Neutrophil (primary cell): ENCODE results near the gene CDC40.
"Not testable (repeated sequence)": the region's sequence is repeated elsewhere in the genome, so short reads cannot be mapped to it uniquely, and the experiment has no call there.

Experiments used
- H3K27ac ChIP-seq: fragments of 200-600 bp; sonication (generic); 2 replicates; pipeline ENCODE4 v1.5.1; 2016; ENCODE audit warnings: mild to moderate bottlenecking, moderate library complexity
- H3K27me3 ChIP-seq: fragments of 200-600 bp; sonication (generic); 2 replicates; pipeline ENCODE4 v1.6.0; 2016; ENCODE audit warnings: mild to moderate bottlenecking
- H3K36me3 ChIP-seq: fragments of 200-600 bp; sonication (generic); 2 replicates; pipeline ENCODE4 v1.5.1; 2017
- H3K4me1 ChIP-seq, 2 experiments: fragments of 200-600 bp in 1 of 2; sonication (generic) in 1 of 2; 1 replicate in 1 of 2; 2 replicates in 1 of 2; pipeline versions ENCODE4 v1.5.1 to v1.6.1; 2013 to 2016; ENCODE audit warnings: low read depth in 1 of 2, low read length in 1 of 2, mild to moderate bottlenecking in 1 of 2, moderate library complexity in 1 of 2; ENCODE audit not compliant: control insufficient read depth in 1 of 2, insufficient read depth in 1 of 2
- H3K4me3 ChIP-seq, 2 experiments: fragments of 200-600 bp in 1 of 2; sonication (generic) in 1 of 2; 1 replicate in 1 of 2; 2 replicates in 1 of 2; pipeline ENCODE4 v1.5.1; 2013 to 2016; ENCODE audit warnings: low read depth in 1 of 2, low read length in 1 of 2, mild to moderate bottlenecking in 1 of 2, moderate library complexity in 1 of 2
- H3K9me3 ChIP-seq: fragments of 200-600 bp; sonication (generic); 2 replicates; pipeline ENCODE4 v1.5.1; 2016
- TF ChIP-seq, protein P1 (sequence below): fragments of 200-600 bp; sonication (generic); IDR thresholded peaks from 2 replicates; pipeline ENCODE4 v1.5.1; 2016; ENCODE audit warnings: antibody characterized with exemption

CDC40 gene

DNA sequence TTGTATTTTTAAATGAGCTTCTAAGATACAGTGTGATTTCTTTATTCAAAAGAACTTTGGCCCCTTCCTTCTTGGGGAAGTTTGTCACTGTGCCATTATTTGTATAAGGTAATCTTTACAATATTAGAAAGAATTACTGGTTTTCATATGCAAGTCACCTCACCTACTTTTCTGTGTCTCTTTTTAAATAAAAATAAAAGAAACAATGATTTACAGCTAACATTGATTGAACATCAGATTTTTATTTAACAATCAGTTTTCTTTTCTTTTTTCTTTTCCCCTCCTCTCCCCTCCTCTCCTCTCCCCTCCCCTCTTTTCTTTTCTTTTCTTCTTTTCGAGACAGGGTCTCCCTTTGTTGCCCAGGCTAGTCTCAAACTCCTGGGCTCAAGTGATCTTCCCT is 46.0 kb downstream of the CDC40 start:
- H3K9me3 ChIP-seq = no peaks in the 10 kb centered on the region
- peaks cover 85% of the 10 kb centered on the region for H3K36me3 ChIP-seq
- no peak overlapping the region for H3K4me3 ChIP-seq
- no peaks in the 10 kb centered on the region for H3K27me3 ChIP-seq
- no peaks in the 10 kb centered on the region for H3K4me1 ChIP-seq
- TF ChIP-seq, protein P1, sequence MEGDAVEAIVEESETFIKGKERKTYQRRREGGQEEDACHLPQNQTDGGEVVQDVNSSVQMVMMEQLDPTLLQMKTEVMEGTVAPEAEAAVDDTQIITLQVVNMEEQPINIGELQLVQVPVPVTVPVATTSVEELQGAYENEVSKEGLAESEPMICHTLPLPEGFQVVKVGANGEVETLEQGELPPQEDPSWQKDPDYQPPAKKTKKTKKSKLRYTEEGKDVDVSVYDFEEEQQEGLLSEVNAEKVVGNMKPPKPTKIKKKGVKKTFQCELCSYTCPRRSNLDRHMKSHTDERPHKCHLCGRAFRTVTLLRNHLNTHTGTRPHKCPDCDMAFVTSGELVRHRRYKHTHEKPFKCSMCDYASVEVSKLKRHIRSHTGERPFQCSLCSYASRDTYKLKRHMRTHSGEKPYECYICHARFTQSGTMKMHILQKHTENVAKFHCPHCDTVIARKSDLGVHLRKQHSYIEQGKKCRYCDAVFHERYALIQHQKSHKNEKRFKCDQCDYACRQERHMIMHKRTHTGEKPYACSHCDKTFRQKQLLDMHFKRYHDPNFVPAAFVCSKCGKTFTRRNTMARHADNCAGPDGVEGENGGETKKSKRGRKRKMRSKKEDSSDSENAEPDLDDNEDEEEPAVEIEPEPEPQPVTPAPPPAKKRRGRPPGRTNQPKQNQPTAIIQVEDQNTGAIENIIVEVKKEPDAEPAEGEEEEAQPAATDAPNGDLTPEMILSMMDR = no peak
- H3K27ac ChIP-seq = no peak overlapping the region

DNA sequence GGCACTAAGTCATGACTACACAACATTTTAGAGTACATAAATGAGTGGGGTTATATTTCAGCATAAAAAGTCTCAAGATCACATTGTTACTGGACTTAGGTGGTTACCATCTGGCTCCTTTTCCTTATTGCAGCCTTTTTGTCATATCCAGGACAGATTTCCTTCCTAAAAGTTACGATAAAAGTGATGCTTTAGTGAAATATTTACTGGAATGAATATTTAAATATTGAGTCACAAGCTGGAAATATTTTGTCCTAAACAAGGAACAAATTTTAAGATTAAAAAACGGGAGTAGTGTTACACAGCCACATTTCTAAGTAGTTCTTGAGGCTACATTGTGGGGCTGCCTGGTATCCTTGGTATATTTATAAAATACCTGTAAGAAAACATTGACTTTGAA is 52.2 kb downstream of the CDC40 start:
- Histone ChIP-seq H3K27ac (no peak overlapping the region), H3K9me3 (no peaks in the 10 kb centered on the region), H3K36me3 (peaks cover 38% of the 10 kb centered on the region), H3K27me3 (no peaks in the 10 kb centered on the region), H3K4me3 (no peak overlapping the region), H3K4me1 (no peaks in the 10 kb centered on the region)
- TF ChIP-seq, protein P1 = no peak

DNA sequence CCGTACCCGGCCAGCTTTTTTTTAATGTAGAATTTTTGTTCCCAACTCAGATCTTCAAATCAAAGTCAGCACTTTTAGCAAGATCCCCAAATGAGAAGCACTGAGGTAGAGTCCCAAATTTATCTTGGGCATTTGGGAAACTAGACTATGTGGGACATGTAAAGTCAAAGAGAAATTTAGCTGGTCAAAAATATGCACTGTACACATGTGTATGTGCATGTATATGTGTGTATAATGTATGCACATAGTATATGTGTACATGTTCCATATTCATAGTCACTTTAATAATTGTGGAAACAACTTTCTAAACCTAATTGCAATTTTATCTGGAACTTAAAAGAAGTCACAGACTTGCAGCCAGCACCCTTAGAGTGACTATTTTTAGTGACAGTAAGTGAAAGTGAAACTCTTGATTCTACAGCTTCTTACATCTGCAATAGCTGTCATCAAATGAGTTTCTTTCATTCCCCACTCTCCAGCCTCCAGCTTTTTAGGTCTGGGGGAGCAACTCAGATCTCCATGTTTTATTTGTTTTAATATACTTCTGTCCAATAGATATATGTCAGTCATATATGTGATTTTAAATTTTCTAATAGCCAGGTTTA is 53.6 kb downstream of the CDC40 start:
- TF ChIP-seq, protein P1 = no peak
- Histone ChIP-seq H3K4me3 (no peak overlapping the region), H3K27me3 (no peaks in the 10 kb centered on the region), H3K9me3 (no peaks in the 10 kb centered on the region), H3K4me1 (no peaks in the 10 kb centered on the region), H3K36me3 (peaks cover 30% of the 10 kb centered on the region), H3K27ac (no peak overlapping the region)

DNA sequence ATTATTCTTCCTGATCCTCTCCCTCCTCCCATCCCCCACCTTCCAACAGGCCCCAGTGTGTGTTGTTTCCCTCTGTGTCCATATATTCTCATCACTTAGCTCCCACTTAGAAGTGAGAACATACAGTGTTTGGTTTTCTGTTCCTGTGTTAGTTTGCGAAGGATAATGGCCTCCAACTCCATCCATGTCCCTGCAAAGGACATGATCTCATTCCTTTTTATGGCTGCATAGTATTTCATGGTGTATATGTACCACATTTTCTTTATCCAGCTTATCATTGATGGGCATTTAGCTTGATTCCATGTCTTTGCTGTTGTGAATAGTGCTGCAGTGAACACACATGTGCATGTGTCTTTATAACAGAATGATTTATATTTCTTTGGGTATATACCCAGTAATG is 55.8 kb downstream of the CDC40 start:
- H3K36me3 ChIP-seq = peaks cover 12% of the 10 kb centered on the region
- not testable (repeated sequence) for H3K27me3 ChIP-seq, H3K4me3 ChIP-seq, H3K4me1 ChIP-seq, H3K9me3 ChIP-seq, H3K27ac ChIP-seq

DNA sequence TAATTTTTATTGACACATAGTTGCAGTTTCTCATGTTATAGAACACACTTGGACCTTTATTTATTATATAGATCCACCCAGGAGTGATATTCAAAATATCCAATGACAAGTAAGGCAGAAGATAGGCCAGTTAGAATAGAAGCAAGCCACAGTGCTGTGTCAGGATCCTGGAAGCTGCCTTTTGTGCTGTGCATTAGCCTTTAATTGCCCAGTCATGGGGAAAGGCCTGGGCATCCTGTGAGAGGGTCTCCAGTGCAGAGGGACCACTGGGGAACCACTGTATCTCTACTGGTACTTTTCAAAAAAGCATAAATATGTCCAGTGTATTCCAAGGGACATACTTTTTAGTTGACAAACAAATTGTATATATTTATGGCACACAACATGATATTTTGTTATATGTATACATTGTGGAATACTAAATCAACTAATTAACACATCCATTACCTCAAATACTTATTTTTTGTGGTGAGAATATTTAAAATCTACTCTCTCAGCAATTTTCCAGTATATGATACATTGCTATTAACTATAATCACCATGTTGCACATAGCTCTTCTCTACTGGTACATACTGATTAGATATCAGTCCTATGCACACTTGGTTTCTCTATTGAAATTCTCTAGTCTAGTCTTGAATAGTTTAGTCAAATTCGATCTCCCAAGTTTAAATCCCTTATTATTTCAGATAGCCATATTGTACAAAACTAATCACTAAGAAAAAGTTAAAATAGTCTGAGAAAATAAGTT is 59.5 kb downstream of the CDC40 start:
- Histone ChIP-seq H3K27ac (no peak overlapping the region), H3K27me3 (no peaks in the 10 kb centered on the region), H3K36me3 (no peaks in the 10 kb centered on the region), H3K4me3 (no peak overlapping the region), H3K4me1 (no peaks in the 10 kb centered on the region), H3K9me3 (no peaks in the 10 kb centered on the region)
- TF ChIP-seq, protein P1 = no peak

DNA sequence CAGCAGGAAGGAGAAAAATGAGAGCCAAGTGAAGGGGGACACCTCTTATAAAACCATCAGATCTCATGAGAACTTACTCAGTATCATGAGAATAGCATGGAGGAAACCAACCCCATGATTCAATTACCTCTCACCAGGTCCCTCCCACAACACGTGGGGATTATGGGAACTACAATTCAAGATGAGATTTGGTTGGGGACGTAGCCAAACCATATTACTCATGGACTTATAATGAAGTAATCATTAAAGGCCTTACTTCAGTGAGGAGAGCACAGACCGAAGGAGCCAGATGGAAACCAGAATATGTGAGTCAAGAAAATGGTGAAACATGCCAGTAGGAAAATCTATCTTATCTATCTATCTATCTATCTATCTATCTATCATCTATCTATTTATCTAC is 64.4 kb downstream of the CDC40 start:
- H3K27me3 ChIP-seq, H3K4me3 ChIP-seq, H3K9me3 ChIP-seq, H3K36me3 ChIP-seq, H3K27ac ChIP-seq, H3K4me1 ChIP-seq: not testable (repeated sequence)
